EL (cell line): ENCODE data around the gene MMP24.
A peak's percentile ranks its signal among the peaks of the same experiment; 100 is the strongest.

Source experiments
- DNase-seq: peaks from one replicate; pipeline ENCODE4 v3.0.0-alpha.2; 2016

MMP24 gene

GRCh38 chr20:35316086-35316485, 89.6 kb downstream of the MMP24 start:
- no peak for DNase-seq

- no peak for DNase-seq
Measured at GRCh38 chr20:35317416-35318210, 91.1 kb downstream of the MMP24 start.

- peak; percentile 98 for DNase-seq
Measured at GRCh38 chr20:35318502-35319157, 92.1 kb downstream of the MMP24 start.

- DNase-seq, result peak; percentile 91
Measured at GRCh38 chr20:35319192-35319870, 92.8 kb downstream of the MMP24 start.

- peak; percentile 84 for DNase-seq
Measured at GRCh38 chr20:35319871-35320197, 93.3 kb downstream of the MMP24 start.

- peak; percentile 95 for DNase-seq
Measured at GRCh38 chr20:35320396-35321126, 94.1 kb downstream of the MMP24 start.

GRCh38 chr20:35325401-35325800, 98.9 kb downstream of the MMP24 start:
- DNase-seq, result no peak

GRCh38 chr20:35326021-35326739, 99.7 kb downstream of the MMP24 start:
- no peak for DNase-seq
